Jurkat, Clone E6-1 (cell line): ENCODE results near the gene POU5F1.
A peak's percentile ranks its signal among the peaks of the same experiment; 100 is the strongest.
"Not testable (repeated sequence)": the region's sequence is repeated elsewhere in the genome, so short reads cannot be mapped to it uniquely, and the experiment has no call there.

Source experiments
- DNase-seq: peaks from one replicate; pipeline ENCODE4 v3.0.0-alpha.2; 2011; ENCODE audit warnings: low read depth, low spot score
- H3K4me3 ChIP-seq: 2 replicates; pipeline ENCODE4 v1.5.1; 2011; ENCODE audit warnings: mild to moderate bottlenecking, low read length, control low read depth, moderate library complexity

POU5F1 gene

DNA sequence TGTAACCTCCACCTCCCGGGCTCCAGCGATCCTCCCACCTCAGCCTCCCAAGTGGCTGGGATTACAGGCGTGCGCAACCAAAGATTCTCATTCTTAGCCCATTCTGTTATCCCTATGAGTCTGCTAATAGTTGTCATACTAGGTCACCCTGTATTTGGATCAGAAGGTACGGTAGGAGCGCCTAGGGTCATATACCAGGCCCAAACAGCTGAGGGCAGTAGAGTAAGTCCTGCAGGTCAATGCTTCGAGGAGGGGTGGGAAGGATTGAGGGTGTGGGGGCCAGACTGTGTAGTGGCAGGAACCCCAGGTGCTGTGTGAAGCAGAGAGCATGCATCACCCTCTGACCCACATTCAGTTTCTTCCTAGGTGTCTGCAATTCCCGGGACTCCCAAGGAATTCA lies 22.7 kb upstream of the POU5F1 start:
- no peak overlapping the region for H3K4me3 ChIP-seq
- no peak for DNase-seq

DNA sequence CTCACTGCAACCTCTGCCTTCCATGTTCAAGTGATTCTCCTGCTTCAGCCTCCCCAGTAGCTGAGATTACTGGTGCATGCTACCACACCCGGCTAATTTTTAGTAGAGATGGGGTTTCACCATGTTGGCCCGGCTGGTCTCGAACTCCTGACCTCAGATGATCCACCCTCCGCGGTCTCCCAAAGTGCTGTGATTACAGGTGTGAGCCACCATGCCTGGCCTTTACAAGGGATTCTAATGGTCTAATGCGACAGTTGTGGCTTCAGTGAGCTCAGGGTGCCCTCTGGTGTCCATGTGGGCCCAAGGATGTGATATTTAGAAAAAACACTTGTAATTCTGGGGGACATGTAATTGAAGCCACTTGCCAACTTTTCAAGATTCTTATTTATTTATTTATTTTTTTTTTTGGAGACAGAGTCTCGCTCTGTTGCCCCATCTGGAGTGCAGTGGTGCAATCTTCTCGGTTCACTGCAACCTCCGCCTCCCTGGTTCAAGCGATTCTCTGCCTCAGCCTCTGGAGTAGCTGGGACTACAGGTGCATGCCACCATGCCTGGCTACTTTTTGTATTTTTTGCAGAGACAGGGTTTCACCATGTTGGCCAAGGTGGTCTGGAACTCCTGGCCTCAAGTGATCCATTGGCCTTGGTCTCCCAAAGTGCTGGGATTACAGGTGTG lies 22.1 kb upstream of the POU5F1 start:
- DNase-seq = peak; percentile 29
- H3K4me3 ChIP-seq = not testable (repeated sequence)

DNA sequence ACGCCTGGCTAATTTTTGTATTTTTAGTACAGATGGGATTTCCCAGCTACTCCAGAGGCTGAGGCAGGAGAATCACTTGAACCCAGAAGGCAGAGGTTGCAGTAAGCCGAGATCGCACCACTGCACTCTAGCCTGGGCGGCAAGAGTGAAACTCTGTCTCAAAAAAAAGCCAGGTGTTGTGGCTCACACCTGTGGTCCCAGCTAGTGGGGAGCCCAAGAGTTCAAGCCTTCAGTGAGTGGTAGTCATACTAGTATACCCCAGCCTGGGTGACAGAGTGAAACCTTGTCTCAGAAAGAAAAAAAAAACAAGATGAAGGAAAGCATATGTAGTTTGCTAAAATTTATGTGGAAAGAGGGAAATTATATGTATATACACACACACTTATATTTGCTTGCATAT lies 20.0 kb upstream of the POU5F1 start:
- no peak overlapping the region for H3K4me3 ChIP-seq
- no peak for DNase-seq

DNA sequence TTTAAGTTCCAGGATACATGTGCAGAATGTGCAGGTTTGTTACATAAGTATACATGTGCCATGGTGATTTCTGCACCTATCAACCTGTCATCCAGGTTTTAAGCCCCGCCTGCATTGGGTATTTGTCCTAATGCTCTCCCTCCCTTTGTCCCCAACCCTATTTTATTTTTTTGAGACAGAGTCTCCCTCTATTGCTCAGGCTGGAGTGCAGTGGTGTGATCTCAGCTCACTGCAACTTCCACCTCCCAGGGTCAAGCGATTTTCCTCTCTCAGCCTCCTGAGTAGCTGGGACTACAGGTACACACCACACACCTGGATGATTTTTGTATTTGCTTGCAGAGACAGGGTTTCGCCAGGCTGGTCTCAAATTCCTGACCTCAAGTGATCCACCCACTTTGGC lies 18.7 kb upstream of the POU5F1 start:
- not testable (repeated sequence) for DNase-seq, H3K4me3 ChIP-seq

DNA sequence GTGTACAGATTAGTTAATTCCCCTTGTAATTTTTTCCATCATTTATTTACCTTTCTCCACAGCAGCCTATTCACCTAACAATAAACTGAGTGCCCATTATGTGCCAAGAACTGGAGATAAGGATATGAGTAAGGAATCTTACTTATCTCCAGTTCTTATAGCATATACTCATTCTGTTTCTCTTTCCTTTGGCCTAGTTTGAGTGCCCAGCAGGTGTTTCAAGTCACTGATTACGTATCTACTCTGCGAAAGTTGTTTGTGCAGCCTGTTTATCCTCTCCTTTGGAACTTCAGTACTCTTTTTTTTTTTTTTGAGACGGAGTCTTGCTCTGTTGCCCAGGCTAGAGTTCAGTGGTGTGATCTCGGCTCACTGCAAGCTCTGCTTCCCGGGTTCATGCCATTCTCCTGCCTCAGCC lies 17.3 kb upstream of the POU5F1 start:
- no peak for DNase-seq

DNA sequence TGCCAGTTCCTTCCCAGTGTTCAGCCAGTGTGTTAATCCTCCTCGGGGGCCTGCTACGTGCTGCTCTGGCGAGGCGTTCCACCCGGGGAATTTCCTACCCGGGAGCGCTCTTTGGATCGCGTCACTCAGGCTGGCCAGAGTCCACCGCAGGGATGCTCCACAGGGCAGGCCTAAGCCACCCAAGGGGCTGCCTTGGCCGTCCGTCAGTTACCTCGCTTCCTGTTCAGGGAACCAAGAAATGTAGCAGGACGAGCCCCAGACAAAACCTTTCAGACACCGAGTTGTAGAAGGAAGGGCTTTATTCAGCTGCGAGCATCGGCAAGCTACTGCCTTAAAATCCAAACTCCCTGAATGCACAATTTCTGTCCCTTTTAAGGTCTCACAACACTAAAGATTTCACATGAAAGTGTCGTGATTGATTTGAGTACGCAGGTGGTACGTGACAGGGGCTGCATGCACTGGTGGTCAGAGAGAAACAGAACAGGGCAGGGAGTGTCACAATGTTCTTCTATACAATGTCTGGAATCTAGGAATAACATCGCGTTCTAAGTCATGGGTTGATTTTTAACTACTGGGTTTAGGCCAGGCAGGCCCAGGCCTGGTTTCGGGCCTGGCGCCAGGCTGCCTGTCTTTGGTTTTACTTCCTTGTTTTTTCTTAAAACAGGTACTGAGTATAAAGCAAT lies 15.7 kb upstream of the POU5F1 start:
- no peak overlapping the region for H3K4me3 ChIP-seq
- DNase-seq = no peak

More for the DNA sequence above, 17.3 kb upstream of the POU5F1 start:
- H3K4me3 ChIP-seq = no peak overlapping the region

DNA sequence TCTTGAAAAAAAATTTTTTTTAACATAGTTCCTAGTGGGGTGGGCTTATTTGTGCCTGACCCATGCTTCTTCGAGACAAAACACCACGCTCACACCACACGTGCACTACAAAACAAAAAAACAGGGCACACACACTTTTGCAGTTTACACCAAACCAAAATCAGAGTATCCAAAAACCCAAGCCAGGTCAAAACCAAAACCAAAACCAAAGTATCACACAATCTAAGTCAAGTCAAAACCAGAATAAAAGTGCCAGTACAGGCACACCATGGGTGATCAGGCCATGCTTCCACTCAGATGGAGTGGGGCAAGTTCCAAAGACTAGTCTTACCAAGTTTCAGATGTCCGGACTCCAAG lies 15.2 kb upstream of the POU5F1 start:
- not testable (repeated sequence) for H3K4me3 ChIP-seq, DNase-seq

DNA sequence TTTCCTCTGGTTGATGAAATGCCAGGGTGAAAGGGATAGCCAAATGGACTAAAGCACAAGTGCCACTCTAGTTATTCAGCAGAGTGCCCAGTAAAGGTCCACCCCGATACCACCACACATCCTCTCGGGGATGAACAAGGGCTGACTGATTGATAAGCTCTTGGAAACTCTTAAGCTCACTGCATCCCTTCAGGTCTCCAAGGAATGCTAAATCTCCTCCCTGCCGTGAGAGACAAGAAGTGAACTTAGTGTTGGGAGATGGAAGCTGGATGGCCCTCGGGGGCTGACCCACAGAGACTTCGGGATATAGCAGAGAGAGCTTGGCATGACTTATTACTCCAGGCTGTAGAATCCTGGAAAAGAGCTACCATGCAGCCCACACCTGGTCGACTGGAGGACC lies 13.4 kb upstream of the POU5F1 start:
- not testable (repeated sequence) for DNase-seq, H3K4me3 ChIP-seq

DNA sequence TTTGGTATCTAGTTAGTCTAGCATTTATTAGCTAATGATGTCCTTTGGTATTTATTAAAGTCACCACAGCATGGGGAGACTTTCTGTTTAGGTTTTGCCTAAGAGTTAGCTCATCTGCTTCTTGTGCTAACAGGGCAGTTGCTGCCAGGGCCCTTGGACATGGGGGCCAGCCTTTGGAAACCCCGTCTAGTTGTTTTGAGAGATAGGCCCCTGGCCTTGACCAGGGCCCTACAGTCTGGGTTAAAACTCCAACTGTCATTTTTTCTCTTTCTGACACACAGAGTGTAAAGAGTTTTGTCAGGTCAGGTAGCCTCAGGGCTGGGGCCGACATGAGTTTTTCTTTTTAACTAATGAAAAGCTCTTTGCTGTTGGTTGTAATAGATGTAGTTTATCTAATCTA lies 12.8 kb upstream of the POU5F1 start:
- not testable (repeated sequence) for DNase-seq, H3K4me3 ChIP-seq

DNA sequence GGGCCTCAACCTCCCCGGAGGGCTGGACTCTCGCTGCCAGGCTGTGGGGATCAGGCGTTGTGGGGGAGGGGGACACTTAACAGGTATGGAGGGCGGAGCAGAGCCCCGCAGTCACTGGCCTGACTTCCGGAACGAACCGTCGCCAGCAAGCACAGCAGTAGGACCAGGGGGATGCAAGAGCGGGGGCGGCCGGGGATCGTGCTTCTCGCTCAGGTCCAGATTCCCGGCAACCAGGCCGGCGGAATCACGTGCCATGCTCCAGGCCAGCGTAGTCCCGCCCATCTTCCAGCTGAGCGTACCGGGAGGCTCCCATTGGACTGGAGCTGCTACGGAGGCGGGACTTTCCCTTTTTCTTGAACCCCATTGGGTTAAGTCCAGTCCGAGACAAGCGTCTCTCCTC lies 10.0 kb upstream of the POU5F1 start:
- no peak for DNase-seq
- H3K4me3 ChIP-seq = no peak overlapping the region

DNA sequence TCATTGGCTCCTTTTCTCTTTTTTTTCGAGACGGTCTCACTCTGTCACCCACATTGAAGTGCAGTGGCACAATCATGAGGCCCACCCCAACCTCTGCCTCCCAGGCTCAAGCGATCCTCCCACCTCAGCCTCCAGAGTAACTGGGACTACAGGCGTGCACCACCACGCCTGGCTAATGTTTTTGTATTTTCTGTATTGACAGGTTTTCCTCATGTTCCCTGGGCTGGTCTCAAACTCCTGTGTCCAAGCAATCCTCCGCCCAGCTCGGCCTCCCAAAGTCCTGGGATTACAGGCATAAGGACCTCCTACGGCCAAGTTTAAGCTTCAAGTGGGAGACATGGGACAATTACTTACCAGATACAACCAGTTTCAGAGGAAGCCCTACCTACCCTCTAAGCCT lies 9.4 kb upstream of the POU5F1 start:
- no peak for DNase-seq
- H3K4me3 ChIP-seq = no peak overlapping the region

DNA sequence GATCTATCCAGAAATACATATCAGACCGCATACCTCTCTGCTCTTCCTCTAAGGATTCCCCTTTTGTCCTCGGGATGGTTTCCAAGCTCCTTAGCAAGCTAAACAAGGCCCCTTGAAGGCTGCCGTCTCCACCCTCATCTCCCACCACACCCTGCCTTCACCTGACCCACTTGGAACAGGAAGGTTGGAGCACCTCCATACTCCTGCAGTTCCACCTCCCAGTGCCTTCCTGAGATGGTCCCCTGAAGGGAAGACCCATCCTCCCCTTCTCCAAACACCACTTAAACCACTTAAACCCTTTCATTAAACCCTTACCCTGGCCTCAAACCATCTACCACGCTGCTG lies 8.5 kb upstream of the POU5F1 start:
- no peak overlapping the region for H3K4me3 ChIP-seq
- no peak for DNase-seq

DNA sequence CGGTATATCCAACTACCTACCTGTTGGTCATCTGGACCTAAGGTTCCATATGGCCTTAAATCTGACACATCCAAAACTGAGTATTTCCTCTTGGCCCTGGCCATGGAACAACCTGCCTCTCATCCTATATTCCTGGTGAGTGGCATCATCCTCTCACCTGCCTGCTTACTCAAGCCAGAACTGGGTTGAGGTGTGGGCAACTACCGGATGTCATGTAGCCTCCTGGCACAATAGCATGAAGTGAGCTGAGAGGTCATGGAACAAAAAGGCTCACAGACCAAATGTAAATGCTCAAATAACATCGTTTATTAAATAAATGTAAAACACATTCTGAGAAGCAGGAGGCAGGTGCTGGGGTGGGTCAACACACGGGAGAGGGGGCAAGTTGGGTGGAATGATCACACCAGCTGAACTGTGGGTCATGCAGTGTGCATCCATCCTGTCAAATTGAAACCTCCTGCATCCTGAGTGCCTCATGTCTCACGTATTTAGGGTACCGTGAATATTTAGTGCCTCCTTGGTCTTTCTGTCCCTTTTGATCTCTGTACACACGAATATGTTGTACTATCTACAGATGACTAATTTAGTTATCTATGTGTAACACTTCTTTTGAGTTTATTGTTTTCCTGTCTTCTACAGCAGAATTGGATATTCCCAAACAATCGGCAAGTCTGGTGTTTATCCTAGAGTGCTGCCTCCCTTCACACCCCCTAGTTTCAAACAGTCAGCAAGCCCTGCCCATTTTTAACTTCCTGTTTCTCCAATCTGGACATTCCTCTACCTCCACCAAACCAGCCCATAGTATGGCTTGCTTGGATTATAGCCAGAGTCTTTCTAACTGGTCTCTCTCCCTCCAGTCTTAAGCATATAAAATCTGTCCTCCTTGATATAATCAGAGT lies 7.9 kb upstream of the POU5F1 start:
- no peak overlapping the region for H3K4me3 ChIP-seq
- DNase-seq = no peak

DNA sequence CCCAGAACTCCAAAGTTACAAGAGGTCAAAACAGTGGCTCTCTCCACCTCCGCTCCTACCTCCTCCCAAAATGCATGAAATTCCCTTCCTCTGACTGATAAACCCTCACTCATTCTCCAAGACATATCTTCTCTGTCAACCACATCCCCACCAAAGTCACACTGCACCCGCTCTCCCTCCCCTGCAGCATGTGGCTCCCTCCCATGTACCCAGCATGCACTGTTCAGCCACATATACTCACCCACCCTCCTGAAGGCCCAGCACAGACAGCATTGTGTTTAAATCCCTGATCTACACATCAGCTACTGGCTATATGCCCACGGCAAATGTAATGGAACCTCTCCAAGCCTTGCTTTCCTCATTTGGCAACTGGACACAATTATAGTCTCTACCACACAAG lies 5.5 kb upstream of the POU5F1 start:
- DNase-seq = peak; percentile 35
- no peak overlapping the region for H3K4me3 ChIP-seq

DNA sequence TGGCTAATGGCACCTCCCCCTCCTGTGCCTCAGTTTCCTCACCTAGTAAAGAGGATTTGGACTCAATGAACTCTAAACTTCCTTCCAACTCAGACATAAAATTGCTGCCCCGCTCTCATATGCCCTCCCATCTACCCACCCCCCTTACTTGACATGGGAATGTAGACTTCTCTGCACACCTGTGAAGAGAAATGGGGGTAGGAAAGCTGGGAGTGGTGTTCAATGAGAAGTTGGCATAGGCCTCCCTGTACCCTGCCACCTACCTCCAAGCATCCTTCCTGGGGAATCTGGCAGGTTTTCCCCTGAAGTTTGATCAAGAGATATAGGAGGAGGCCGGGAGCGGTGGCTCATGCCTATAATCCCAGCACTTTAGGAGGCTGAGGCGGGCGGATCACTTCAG lies 3.9 kb upstream of the POU5F1 start:
- no peak overlapping the region for H3K4me3 ChIP-seq
- no peak for DNase-seq

DNA sequence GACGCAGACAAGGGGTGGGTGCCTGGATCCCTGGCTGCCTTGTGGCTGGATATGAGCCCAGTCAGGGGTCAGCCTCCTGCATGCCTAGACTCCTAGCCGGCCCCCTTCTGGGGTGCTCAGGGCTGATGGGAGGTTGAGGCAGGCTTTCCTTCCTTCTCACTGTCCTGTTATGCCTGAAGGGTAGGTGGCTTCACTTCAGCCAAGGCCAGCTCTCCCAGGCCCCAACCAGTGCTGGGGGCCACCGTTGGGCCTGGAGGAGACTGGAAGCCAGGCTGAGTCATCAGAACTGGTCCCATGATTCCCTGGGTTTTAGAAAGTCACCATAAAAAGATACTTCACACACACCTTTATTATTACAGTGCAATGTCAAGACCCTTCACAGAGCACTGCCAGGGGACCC lies 2.9 kb upstream of the POU5F1 start:
- DNase-seq = no peak

DNA sequence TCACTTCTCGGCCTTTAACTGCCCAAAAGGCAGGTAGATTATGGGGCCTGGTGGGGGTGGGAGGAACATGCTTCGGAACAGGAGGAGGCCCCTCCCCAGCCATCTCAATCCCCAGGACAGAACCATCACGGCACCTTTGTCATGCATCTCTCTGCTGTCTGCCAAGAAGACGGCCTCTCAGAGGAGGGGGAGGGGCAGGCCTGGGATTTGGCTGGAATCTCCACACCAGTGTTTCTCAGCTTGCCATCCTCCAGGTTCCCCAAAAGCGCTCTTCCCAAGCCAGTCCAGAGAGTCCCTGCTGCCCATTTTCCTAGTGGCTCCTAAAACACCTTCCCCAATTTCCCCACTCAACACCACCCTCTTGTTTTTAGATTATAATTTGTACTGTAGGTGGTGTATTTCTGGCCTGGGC lies 2.5 kb upstream of the POU5F1 start:
- DNase-seq = no peak
- H3K4me3 ChIP-seq = no peak overlapping the region

More for the DNA sequence above, 2.9 kb upstream of the POU5F1 start:
- H3K4me3 ChIP-seq = no peak overlapping the region

DNA sequence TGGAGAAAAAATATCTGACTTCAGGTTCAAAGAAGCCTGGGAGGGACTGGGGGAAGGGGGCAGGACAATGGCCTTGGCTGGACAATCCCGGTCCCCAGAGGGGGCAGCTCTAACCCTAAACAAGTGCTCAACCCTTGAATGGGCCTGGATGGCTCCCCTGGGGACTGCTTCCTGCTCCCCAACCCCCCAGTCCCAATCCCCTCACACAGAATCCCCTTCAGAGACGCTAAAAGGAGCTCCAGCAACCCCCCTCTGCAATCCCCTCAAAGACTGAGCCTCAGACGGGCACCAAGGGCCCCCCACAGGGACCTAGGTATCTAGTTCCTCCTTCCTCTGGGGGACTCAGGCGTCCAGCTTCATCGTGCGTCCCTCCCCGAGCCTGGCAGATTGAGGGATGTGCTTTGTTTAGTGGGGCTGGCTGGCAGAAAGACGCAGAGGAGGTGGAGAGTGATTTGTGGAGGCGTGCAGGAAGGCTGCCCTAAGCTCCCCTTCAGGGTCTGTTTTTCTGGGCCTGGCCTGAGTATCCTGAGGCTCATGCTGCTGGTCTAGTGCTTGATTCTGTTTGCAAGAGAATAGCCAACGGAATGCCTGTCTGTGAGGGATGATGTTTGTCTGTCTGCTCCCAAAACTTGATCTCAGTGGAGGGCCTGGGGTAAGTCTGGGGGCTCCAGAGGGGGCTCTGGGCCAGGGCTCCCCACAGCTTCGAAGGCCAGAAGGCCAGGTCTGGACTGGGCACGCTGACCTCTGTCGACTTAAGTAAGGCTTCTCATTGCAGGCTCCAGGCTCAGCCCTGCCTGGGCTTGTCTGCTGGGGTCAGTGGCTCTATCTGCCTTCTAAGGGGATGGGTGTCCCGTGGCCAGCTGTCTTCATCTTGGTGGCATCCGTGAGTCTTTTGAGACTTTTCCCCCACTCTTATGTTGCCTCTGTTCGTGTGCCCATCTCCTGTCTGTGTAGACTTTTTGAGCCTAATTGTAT lies 1.7 kb upstream of the POU5F1 start:
- no peak overlapping the region for H3K4me3 ChIP-seq
- no peak for DNase-seq

DNA sequence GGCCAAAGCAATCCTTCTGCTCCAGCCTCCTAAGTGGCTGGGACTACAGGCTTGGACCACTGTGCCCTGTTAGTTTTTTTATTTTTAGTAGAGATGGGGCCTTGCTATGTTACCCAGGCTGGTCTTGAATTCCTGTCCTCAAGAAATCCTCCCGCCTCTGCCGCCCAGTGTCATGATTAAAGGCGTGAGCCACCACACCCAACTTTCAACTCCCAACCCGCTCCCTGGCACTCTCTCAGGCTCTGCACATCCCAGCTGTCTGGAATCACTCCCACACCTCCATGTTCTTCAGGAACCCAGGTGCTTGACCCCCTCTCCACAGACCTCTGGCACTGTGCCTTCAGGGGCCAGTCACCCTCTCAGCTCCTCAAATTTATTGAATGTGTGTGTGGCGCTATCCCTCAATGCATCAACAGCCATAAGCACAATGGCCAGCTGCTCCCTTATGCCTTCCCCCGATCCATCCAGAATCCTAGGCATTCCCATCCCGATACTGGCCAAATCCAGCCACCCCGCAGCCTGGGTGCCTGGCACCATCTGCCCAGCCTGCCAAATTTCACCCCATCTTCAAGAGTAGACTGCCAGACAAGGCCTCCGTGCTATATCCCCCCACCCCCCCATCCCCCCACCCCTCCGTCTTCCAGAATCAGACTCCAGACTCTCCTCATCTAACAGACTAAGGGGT lies 647 bp upstream of the POU5F1 start:
- H3K4me3 ChIP-seq = no peak overlapping the region
- DNase-seq = no peak
